OCI-LY3 (cell line): Measurements from ENCODE around the gene DTX3.

Experiments used
- EZH2phosphoT487 ChIP-seq: fragments of 200-600 bp; shearing (Covaris generic); IDR thresholded peaks from 2 replicates; pipeline ENCODE4 v1.6.1; 2018; ENCODE audit warnings: antibody characterized with exemption, mixed run types, low read depth
- TF ChIP-seq, protein P1 (sequence below): fragments of 200-600, 300-600 bp; sonication (generic); IDR thresholded peaks from 2 replicates; pipeline ENCODE4 v1.5.1; 2014; ENCODE audit warnings: antibody characterized with exemption, low read length, low read depth

DNA sequence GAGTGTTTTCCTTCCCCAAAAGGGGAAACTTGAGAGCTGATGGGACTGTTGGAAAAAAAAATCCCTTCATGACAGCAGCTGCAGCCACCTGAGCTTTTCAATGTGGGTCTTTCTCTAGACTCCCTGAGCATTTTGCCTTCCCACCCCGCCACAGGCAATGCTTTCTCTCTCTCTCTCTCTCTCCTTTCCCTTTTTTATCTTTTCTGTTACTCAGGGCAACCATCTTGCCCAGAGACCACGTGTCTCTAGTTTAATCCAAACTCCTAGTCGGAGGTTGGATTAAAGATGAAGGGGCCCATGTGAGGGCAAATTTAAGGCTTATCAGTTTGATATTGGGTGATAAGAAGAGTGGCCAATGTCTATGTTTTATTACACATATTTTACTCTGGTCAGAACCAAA lies 54.3 kb downstream of the DTX3 start:
- TF ChIP-seq, protein P1, sequence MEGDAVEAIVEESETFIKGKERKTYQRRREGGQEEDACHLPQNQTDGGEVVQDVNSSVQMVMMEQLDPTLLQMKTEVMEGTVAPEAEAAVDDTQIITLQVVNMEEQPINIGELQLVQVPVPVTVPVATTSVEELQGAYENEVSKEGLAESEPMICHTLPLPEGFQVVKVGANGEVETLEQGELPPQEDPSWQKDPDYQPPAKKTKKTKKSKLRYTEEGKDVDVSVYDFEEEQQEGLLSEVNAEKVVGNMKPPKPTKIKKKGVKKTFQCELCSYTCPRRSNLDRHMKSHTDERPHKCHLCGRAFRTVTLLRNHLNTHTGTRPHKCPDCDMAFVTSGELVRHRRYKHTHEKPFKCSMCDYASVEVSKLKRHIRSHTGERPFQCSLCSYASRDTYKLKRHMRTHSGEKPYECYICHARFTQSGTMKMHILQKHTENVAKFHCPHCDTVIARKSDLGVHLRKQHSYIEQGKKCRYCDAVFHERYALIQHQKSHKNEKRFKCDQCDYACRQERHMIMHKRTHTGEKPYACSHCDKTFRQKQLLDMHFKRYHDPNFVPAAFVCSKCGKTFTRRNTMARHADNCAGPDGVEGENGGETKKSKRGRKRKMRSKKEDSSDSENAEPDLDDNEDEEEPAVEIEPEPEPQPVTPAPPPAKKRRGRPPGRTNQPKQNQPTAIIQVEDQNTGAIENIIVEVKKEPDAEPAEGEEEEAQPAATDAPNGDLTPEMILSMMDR: no peak
- TF ChIP-seq EZH2phosphoT487: no peak
